SU-DHL-6 (cell line): ENCODE results near the gene MGST1.
"Not testable (repeated sequence)": the region's sequence is repeated elsewhere in the genome, so short reads cannot be mapped to it uniquely, and the experiment has no call there.

Experiments used
- H2AFZ ChIP-seq: fragments of 200-600 bp; sonication (generic); 2 replicates; pipeline ENCODE4 v1.6.1; 2014; ENCODE audit warnings: low read depth, mild to moderate bottlenecking, moderate library complexity, mixed read lengths, antibody characterized with exemption, low read length; ENCODE audit not compliant: severe bottlenecking
- H3F3A ChIP-seq: fragments of 200-600 bp; shearing (Covaris generic); 2 replicates; pipeline ENCODE4 v1.6.0; 2016; ENCODE audit warnings: antibody characterized with exemption, mild to moderate bottlenecking; ENCODE audit not compliant: insufficient read depth
- H3K27ac ChIP-seq: fragments of 200-600 bp; sonication (generic); 2 replicates; pipeline ENCODE4 v1.5.1; 2016; ENCODE audit warnings: low read depth, mild to moderate bottlenecking, low read length, moderate library complexity, mixed read lengths
- H3K27me3 ChIP-seq: fragments of 200-600 bp; sonication (generic), shearing (Covaris generic); 2 replicates; pipeline ENCODE4 v1.6.0; 2014; ENCODE audit warnings: mild to moderate bottlenecking, low read length
- H3K36me3 ChIP-seq: fragments of 200-600 bp; sonication (generic); 2 replicates; pipeline ENCODE4 v1.6.1; 2014; ENCODE audit warnings: mild to moderate bottlenecking, low read length, mixed read lengths
- H3K4me2 ChIP-seq: fragments of 300-600, 200-600 bp; shearing (Covaris generic), sonication (generic); 2 replicates; pipeline ENCODE4 v1.6.0; 2014; ENCODE audit warnings: low read length, low read depth, mild to moderate bottlenecking; ENCODE audit not compliant: poor library complexity, severe bottlenecking
- H3K4me3 ChIP-seq: fragments of 200-600 bp; sonication (generic); 2 replicates; pipeline ENCODE4 v1.5.1; 2014; ENCODE audit warnings: antibody characterized with exemption, low read length, mild to moderate bottlenecking, mixed read lengths; ENCODE audit not compliant: insufficient read depth, poor library complexity, severe bottlenecking
- H3K79me2 ChIP-seq: fragments of 200-600 bp; sonication (generic); 2 replicates; pipeline ENCODE4 v1.6.1; 2014; ENCODE audit warnings: mild to moderate bottlenecking, low read length, moderate library complexity; ENCODE audit not compliant: insufficient read depth
- H3K9ac ChIP-seq: fragments of 200-600 bp; sonication (generic); 2 replicates; pipeline ENCODE4 v1.7.0; 2014; ENCODE audit warnings: mild to moderate bottlenecking, low read length
- H3K9me2 ChIP-seq: fragments of 200-600 bp; sonication (generic); replicated peaks from 2 replicates; pipeline ENCODE4 v1.6.1; 2014; ENCODE audit warnings: low read length; ENCODE audit not compliant: insufficient read depth
- H3K9me3 ChIP-seq: fragments of 200-600 bp; sonication (generic); 2 replicates; pipeline ENCODE4 v1.6.1; 2014; ENCODE audit warnings: low read length, mixed read lengths; ENCODE audit not compliant: insufficient read depth
- H4K20me1 ChIP-seq: fragments of 200-600 bp; sonication (generic); 2 replicates; pipeline ENCODE4 v1.6.1; 2014; ENCODE audit warnings: low read depth, mild to moderate bottlenecking, antibody characterized with exemption, low read length, moderate library complexity, mixed read lengths
- CTCF ChIP-seq: fragments of 200-600 bp; sonication (generic); IDR thresholded peaks from one replicate; pipeline ENCODE4 v1.5.1; 2017; ENCODE audit warnings: antibody characterized with exemption, mild to moderate bottlenecking, low read length, moderate library complexity; ENCODE audit not compliant: insufficient read depth, poor library complexity, severe bottlenecking
- EZH2phosphoT487 ChIP-seq: fragments of 200-600 bp; sonication (generic), shearing (Covaris generic); conservative IDR thresholded peaks from 2 replicates; pipeline ENCODE4 v1.6.1; 2018; ENCODE audit warnings: mild to moderate bottlenecking, antibody characterized with exemption, low read length, moderate library complexity, mixed read lengths

MGST1 gene

GRCh38 chr12:16369156-16369555, 21.7 kb downstream of the MGST1 start:
- no peak overlapping the region for H2AFZ ChIP-seq
- no peak overlapping the region for H3K9ac ChIP-seq
- H3K4me3 ChIP-seq, result no peak overlapping the region
- TF ChIP-seq CTCF, result no peak
- TF ChIP-seq EZH2phosphoT487, result no peak
- H4K20me1 ChIP-seq, result no peaks in the 10 kb centered on the region
- no peak overlapping the region for H3K4me2 ChIP-seq
- no peaks in the 10 kb centered on the region for H3K9me2 ChIP-seq
- no peaks in the 10 kb centered on the region for H3F3A ChIP-seq
- no peaks in the 10 kb centered on the region for H3K9me3 ChIP-seq
- no peak overlapping the region for H3K27ac ChIP-seq
- H3K27me3 ChIP-seq, result no peaks in the 10 kb centered on the region
- H3K79me2 ChIP-seq, result no peaks in the 10 kb centered on the region
- H3K36me3 ChIP-seq, result no peaks in the 10 kb centered on the region

- TF ChIP-seq CTCF (no peak), EZH2phosphoT487 (no peak)
- H3K9ac ChIP-seq, result no peak overlapping the region
- H2AFZ ChIP-seq, result no peak overlapping the region
- no peaks in the 10 kb centered on the region for H3K36me3 ChIP-seq
- H3K4me2 ChIP-seq, result no peak overlapping the region
- no peaks in the 10 kb centered on the region for H3K9me3 ChIP-seq
- H4K20me1 ChIP-seq, result no peaks in the 10 kb centered on the region
- H3K27ac ChIP-seq, result no peak overlapping the region
- H3F3A ChIP-seq, result no peaks in the 10 kb centered on the region
- no peaks in the 10 kb centered on the region for H3K79me2 ChIP-seq
- H3K9me2 ChIP-seq, result no peaks in the 10 kb centered on the region; the same call in 1 of the 2 replicates
- H3K27me3 ChIP-seq, result no peaks in the 10 kb centered on the region
- no peak overlapping the region for H3K4me3 ChIP-seq
These were observed 22.7 kb downstream of the MGST1 start for GRCh38 chr12:16370096-16370495.

GRCh38 chr12:16382652-16383312, 35.3 kb downstream of the MGST1 start:
- H3K4me2 ChIP-seq, H3K36me3 ChIP-seq, H3K27ac ChIP-seq, H3K4me3 ChIP-seq, H3K27me3 ChIP-seq, H3K9me2 ChIP-seq, H3K79me2 ChIP-seq, H3K9ac ChIP-seq, H3F3A ChIP-seq, H3K9me3 ChIP-seq, H2AFZ ChIP-seq, H4K20me1 ChIP-seq: not testable (repeated sequence)

GRCh38 chr12:16384732-16385131, 37.3 kb downstream of the MGST1 start:
- H3K9me3 ChIP-seq, result no peaks in the 10 kb centered on the region
- TF ChIP-seq CTCF, result no peak
- no peak for TF ChIP-seq EZH2phosphoT487
- no peak overlapping the region for H3K9ac ChIP-seq
- H3K9me2 ChIP-seq, result no peaks in the 10 kb centered on the region
- H3K4me2 ChIP-seq, result no peak overlapping the region
- H3K4me3 ChIP-seq, result no peak overlapping the region
- H3K27ac ChIP-seq, result no peak overlapping the region
- no peaks in the 10 kb centered on the region for H3K79me2 ChIP-seq
- no peaks in the 10 kb centered on the region for H4K20me1 ChIP-seq
- no peak overlapping the region for H2AFZ ChIP-seq
- H3K36me3 ChIP-seq, result no peaks in the 10 kb centered on the region
- no peaks in the 10 kb centered on the region for H3F3A ChIP-seq
- no peaks in the 10 kb centered on the region for H3K27me3 ChIP-seq
